LoVo (cell line): Measurements from ENCODE around the gene GRAMD1A.
"Not testable (repeated sequence)": the region's sequence is repeated elsewhere in the genome, so short reads cannot be mapped to it uniquely, and the experiment has no call there.

Experiments
- DNase-seq: peaks from one replicate; pipeline ENCODE4 v3.0.0-alpha.2; 2016; ENCODE audit warnings: low spot score

The GRAMD1A gene

GRCh38 chr19:35021016-35021415, 20.9 kb downstream of the GRAMD1A start:
- DNase-seq = no peak

- no peak for DNase-seq
Observed at GRCh38 chr19:35021596-35021995, 21.5 kb downstream of the GRAMD1A start.

GRCh38 chr19:35022460-35022859, 22.3 kb downstream of the GRAMD1A start:
- DNase-seq = no peak

- no peak for DNase-seq
Observed at GRCh38 chr19:35023428-35023827, 23.3 kb downstream of the GRAMD1A start.

- no peak for DNase-seq
Observed at GRCh38 chr19:35024095-35024494, 24.0 kb downstream of the GRAMD1A start.

- DNase-seq = no peak
Observed at GRCh38 chr19:35025969-35026368, 25.8 kb downstream of the GRAMD1A start.

- no peak for DNase-seq
Observed at GRCh38 chr19:35026418-35026817, 26.3 kb downstream of the GRAMD1A start.

GRCh38 chr19:35027009-35027408, 26.9 kb downstream of the GRAMD1A start:
- DNase-seq = no peak

- no peak for DNase-seq
Observed at GRCh38 chr19:35027851-35028599, 27.9 kb downstream of the GRAMD1A start.

- DNase-seq = not testable (repeated sequence)
Observed at GRCh38 chr19:35028600-35028885, 28.4 kb downstream of the GRAMD1A start.

GRCh38 chr19:35029275-35029736, 29.2 kb downstream of the GRAMD1A start:
- DNase-seq = not testable (repeated sequence)

GRCh38 chr19:35029737-35030256, 29.7 kb downstream of the GRAMD1A start:
- DNase-seq = no peak

- DNase-seq = peak; percentile 76
Observed at GRCh38 chr19:35030257-35031071, 30.3 kb downstream of the GRAMD1A start, which contains the start of gene SCN1B. Gene SCN1B, plus strand, starts transcription at chr19:35030470. Its CDS starts 351 bp downstream, at chr19:35030821.

GRCh38 chr19:35031072-35031881, 31.2 kb downstream of the GRAMD1A start:
- no peak for DNase-seq

- DNase-seq = no peak
Observed at GRCh38 chr19:35032356-35032865, 32.3 kb downstream of the GRAMD1A start.

- DNase-seq = no peak
Observed at GRCh38 chr19:35033067-35034004, 33.2 kb downstream of the GRAMD1A start.

- DNase-seq = no peak
Observed at GRCh38 chr19:35034005-35034502, 33.9 kb downstream of the GRAMD1A start.

- no peak for DNase-seq
Observed at GRCh38 chr19:35034588-35035382, 34.7 kb downstream of the GRAMD1A start.

- no peak for DNase-seq
Observed at GRCh38 chr19:35037716-35038622, 37.8 kb downstream of the GRAMD1A start.
